ENCODE data around the gene IGSF23. TPM values are rescaled to one million over a fixed set of nuclear protein-coding genes. Genes with fewer than 3 reads are reported as not detected.

The IGSF23 gene
- polyA plus RNA-seq, 3 donors, result 0.23 to 0.46 (median 0.44) TPM

DNA sequence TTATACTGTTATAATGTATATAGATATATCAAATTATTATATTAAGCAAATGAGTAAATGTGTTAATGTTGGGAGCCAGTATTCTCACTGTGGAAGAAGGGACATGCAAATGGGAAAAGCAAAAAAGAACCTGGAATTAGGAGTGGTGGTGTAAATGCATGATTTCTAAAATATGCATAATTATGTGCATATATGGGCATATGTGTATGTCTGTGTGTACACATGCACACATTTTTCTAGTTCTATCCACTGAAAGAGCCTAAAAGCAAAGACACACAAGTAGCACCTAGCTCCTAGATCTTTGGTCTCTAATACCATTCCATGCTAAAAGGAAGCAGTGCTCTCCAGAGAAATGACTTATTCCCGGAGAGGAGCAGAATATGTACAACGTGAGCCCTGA, 45.6 kb upstream of the IGSF23 start:
- no peak for DNase-seq
- Histone ChIP-seq H3K4me3 (replicated peaks in 1 of 3; ENCODE audit: low read depth in 2 of 3, low read length in 3 of 3) (no peak overlapping the region), H3K27ac (ENCODE audit: low read depth in 1 of 2, low read length in 2 of 2) (no peak overlapping the region), H3K9me3 (replicated peaks in 1 of 2; ENCODE audit: control insufficient read depth in 1 of 2, insufficient read depth in 1 of 2, low read length in 2 of 2) (no peaks in the 10 kb centered on the region), H3K4me2 (replicated peaks; ENCODE audit: extremely low read depth, low read length, poor library complexity, severe bottlenecking) (no peak overlapping the region), H3K4me1 (ENCODE audit: control insufficient read depth in 1 of 2, insufficient read depth in 2 of 2, low read length in 2 of 2) (peaks cover 16 to 19% of the 10 kb centered on the region in 2 donors), H3K9ac (ENCODE audit: insufficient read depth, low read length, poor library complexity, severe bottlenecking) (no peak overlapping the region), H3K27me3 (ENCODE audit: control insufficient read depth in 2 of 2, insufficient read depth in 2 of 2, low read length in 2 of 2) (peaks cover 0 to 2% of the 10 kb centered on the region in 2 donors), H2AFZ (ENCODE audit: insufficient read depth, low read depth, low read length, poor library complexity, severe bottlenecking) (no peak overlapping the region), H3K79me2 (ENCODE audit: insufficient read depth, low read length) (no peaks in the 10 kb centered on the region), H3K36me3 (replicated peaks in 1 of 2; ENCODE audit: control insufficient read depth in 1 of 2, insufficient read depth in 2 of 2, low read length in 2 of 2) (no peaks in the 10 kb centered on the region), H4K20me1 (ENCODE audit: insufficient read depth, low read length) (no peaks in the 10 kb centered on the region)
- Mint-ChIP-seq H3K4me3 (no peak overlapping the region), H3K4me1 (peaks cover 21% of the 10 kb centered on the region), H3K9me3 (peaks cover 0 to 2% (median 0%) of the 10 kb centered on the region in 7 donors), H3K36me3 (no peaks in the 10 kb centered on the region), H3K27ac (no peak overlapping the region), H3K27me3 (ENCODE audit: low read depth in 3 of 3) (peaks cover 0 to 11% (median 5%) of the 10 kb centered on the region in 3 donors)
- intact Hi-C loops (cut with micrococcal nuclease), result loop anchor here in 1 of 2 donors (10.0 kb wide), 1 partner anchor 2003 kb away; no protein-coding TSS in a partner anchor
- no peak for TF ChIP-seq CTCF (IDR thresholded peaks at IDR 0.05)
- WGBS (ENCODE audit: insufficient coverage), result 100% methylated on average over 1 of the region's 2 CpGs

GRCh38 chr19:44570603-44570983, 42.8 kb upstream of the IGSF23 start:
- H3K27me3 Mint-ChIP-seq (ENCODE audit: low read depth in 3 of 3), result peaks cover 2 to 16% (median 6%) of the 10 kb centered on the region in 3 donors
- no peak overlapping the region for H2AFZ ChIP-seq (ENCODE audit: insufficient read depth, low read depth, low read length, poor library complexity, severe bottlenecking)
- DNase-seq, result no peak
- H3K36me3 Mint-ChIP-seq, result no peaks in the 10 kb centered on the region
- H3K9me3 Mint-ChIP-seq, result peaks cover 0 to 2% (median 0%) of the 10 kb centered on the region in 7 donors
- H3K27ac Mint-ChIP-seq, result no peak overlapping the region
- peaks cover 16 to 21% of the 10 kb centered on the region in 2 donors for H3K4me1 ChIP-seq (ENCODE audit: control insufficient read depth in 1 of 2, insufficient read depth in 2 of 2, low read length in 2 of 2)
- WGBS (ENCODE audit: insufficient coverage), result 57% methylated on average over 3 of the region's 3 CpGs
- TF ChIP-seq CTCF (IDR thresholded peaks at IDR 0.05), result no peak
- no peak overlapping the region for H3K4me2 ChIP-seq (replicated peaks; ENCODE audit: extremely low read depth, low read length, poor library complexity, severe bottlenecking)
- H3K9me3 ChIP-seq (replicated peaks in 1 of 2; ENCODE audit: control insufficient read depth in 1 of 2, insufficient read depth in 1 of 2, low read length in 2 of 2), result no peaks in the 10 kb centered on the region
- no peak overlapping the region for H3K27ac ChIP-seq (ENCODE audit: low read depth in 1 of 2, low read length in 2 of 2)
- no peaks in the 10 kb centered on the region for H3K36me3 ChIP-seq (replicated peaks in 1 of 2; ENCODE audit: control insufficient read depth in 1 of 2, insufficient read depth in 2 of 2, low read length in 2 of 2)
- no peaks in the 10 kb centered on the region for H3K27me3 ChIP-seq (ENCODE audit: control insufficient read depth in 2 of 2, insufficient read depth in 2 of 2, low read length in 2 of 2)
- H3K4me3 Mint-ChIP-seq, result no peak overlapping the region
- no peaks in the 10 kb centered on the region for H3K79me2 ChIP-seq (ENCODE audit: insufficient read depth, low read length)
- H3K4me1 Mint-ChIP-seq, result peaks cover 21% of the 10 kb centered on the region
- intact Hi-C loops (cut with micrococcal nuclease), result loop anchor here (5.0 to 10.0 kb wide), 5 partner anchors 144 to 382 kb away; partner anchors contain the start of gene NECTIN2 (in 2 of the 2)
- no peak overlapping the region for H3K4me3 ChIP-seq (replicated peaks in 1 of 3; ENCODE audit: low read depth in 2 of 3, low read length in 3 of 3)
- H3K9ac ChIP-seq (ENCODE audit: insufficient read depth, low read length, poor library complexity, severe bottlenecking), result no peak overlapping the region
- H4K20me1 ChIP-seq (ENCODE audit: insufficient read depth, low read length), result no peaks in the 10 kb centered on the region
